Measurements from ENCODE around the gene PTGES.

Gene PTGES

GRCh38 chr9:129724456-129725190 is 28.2 kb downstream of the PTGES start:
- H3K4me3 ChIP-seq = no peak overlapping the region
- H3K27ac ChIP-seq = peak overlapping the region in 7 of 21 experiments; percentile 28 to 83 (median 77)

GRCh38 chr9:129722913-129723312 is 29.9 kb downstream of the PTGES start:
- H3K27ac ChIP-seq = no peak overlapping the region
- no peak overlapping the region for H3K4me3 ChIP-seq

- Histone ChIP-seq H3K27ac (no peak overlapping the region), H3K4me3 (no peak overlapping the region)
These were observed 31.8 kb downstream of the PTGES start for GRCh38 chr9:129720865-129721545.

GRCh38 chr9:129720181-129720864 is 32.5 kb downstream of the PTGES start:
- no peak overlapping the region for H3K27ac ChIP-seq
- no peak overlapping the region for H3K4me3 ChIP-seq

- no peak overlapping the region for H3K4me3 ChIP-seq
These were observed 33.7 kb downstream of the PTGES start for GRCh38 chr9:129719135-129719534.

GRCh38 chr9:129718647-129719046 is 34.2 kb downstream of the PTGES start:
- Histone ChIP-seq H3K4me3 (no peak overlapping the region), H3K27ac (peak overlapping the region in 1 of 21 experiments; percentile 31)

More at GRCh38 chr9:129719135-129719534, 33.7 kb downstream of the PTGES start:
- no peak overlapping the region for H3K27ac ChIP-seq

GRCh38 chr9:129717991-129718390 is 34.9 kb downstream of the PTGES start:
- peak overlapping the region in 3 of 21 experiments; percentile 1 to 47 (median 31) for H3K27ac ChIP-seq
- H3K4me3 ChIP-seq = no peak overlapping the region

GRCh38 chr9:129716091-129716490 is 36.8 kb downstream of the PTGES start:
- Histone ChIP-seq H3K27ac (peak overlapping the region in 2 of 21 experiments; percentile 77 to 87), H3K4me3 (no peak overlapping the region)

GRCh38 chr9:129714511-129715061 is 38.3 kb downstream of the PTGES start:
- peak overlapping the region in 13 of 21 experiments; percentile 27 to 87 (median 56) for H3K27ac ChIP-seq

GRCh38 chr9:129713402-129713679 is 39.5 kb downstream of the PTGES start:
- peak overlapping the region in 19 of 21 experiments; percentile 7 to 87 (median 67) for H3K27ac ChIP-seq

More at GRCh38 chr9:129714511-129715061, 38.3 kb downstream of the PTGES start:
- no peak overlapping the region for H3K4me3 ChIP-seq

GRCh38 chr9:129712634-129713401 is 40.0 kb downstream of the PTGES start:
- Histone ChIP-seq H3K27ac (peak overlapping the region in 20 of 21 experiments; percentile 18 to 87 (median 69)), H3K4me3 (no peak overlapping the region)

More at GRCh38 chr9:129713402-129713679, 39.5 kb downstream of the PTGES start:
- no peak overlapping the region for H3K4me3 ChIP-seq

- Histone ChIP-seq H3K27ac (peak overlapping the region in 12 of 21 experiments; percentile 25 to 87 (median 64)), H3K4me3 (no peak overlapping the region)
These were observed 42.7 kb downstream of the PTGES start for GRCh38 chr9:129710169-129710453.

- no peak overlapping the region for H3K4me3 ChIP-seq
- H3K27ac ChIP-seq = peak overlapping the region in 12 of 21 experiments; percentile 22 to 87 (median 67)
These were observed 43.2 kb downstream of the PTGES start for GRCh38 chr9:129709438-129710168.

GRCh38 chr9:129708793-129709192 is 44.0 kb downstream of the PTGES start:
- H3K27ac ChIP-seq = peak overlapping the region in 12 of 21 experiments; percentile 22 to 87 (median 67)
- no peak overlapping the region for H3K4me3 ChIP-seq

GRCh38 chr9:129704807-129705206 is 48.0 kb downstream of the PTGES start:
- Histone ChIP-seq H3K27ac (peak overlapping the region in 17 of 21 experiments; percentile 2 to 96 (median 57)), H3K4me3 (no peak overlapping the region)

- Histone ChIP-seq H3K27ac (peak overlapping the region in 20 of 21 experiments; percentile 2 to 96 (median 60)), H3K4me3 (no peak overlapping the region)
These were observed 49.0 kb downstream of the PTGES start for GRCh38 chr9:129703667-129704355.

- H3K27ac ChIP-seq = peak overlapping the region in 19 of 21 experiments; percentile 2 to 96 (median 64)
These were observed 50.0 kb downstream of the PTGES start for GRCh38 chr9:129702589-129703520.

More at GRCh38 chr9:129702589-129703520, 50.0 kb downstream of the PTGES start:
- no peak overlapping the region for H3K4me3 ChIP-seq
